GM19328 (cell line): ENCODE data around the gene EHD1.
"Not testable (repeated sequence)": the region's sequence is repeated elsewhere in the genome, so short reads cannot be mapped to it uniquely, and the experiment has no call there.

Source experiments
- ATAC-seq: cut with Tn5 transposase; IDR thresholded peaks from one replicate; pipeline ENCODE4 v1.9.1; 2021; ENCODE audit warnings: mild to moderate bottlenecking, moderate library complexity; ENCODE audit not compliant: unreplicated experiment

EHD1 gene

DNA sequence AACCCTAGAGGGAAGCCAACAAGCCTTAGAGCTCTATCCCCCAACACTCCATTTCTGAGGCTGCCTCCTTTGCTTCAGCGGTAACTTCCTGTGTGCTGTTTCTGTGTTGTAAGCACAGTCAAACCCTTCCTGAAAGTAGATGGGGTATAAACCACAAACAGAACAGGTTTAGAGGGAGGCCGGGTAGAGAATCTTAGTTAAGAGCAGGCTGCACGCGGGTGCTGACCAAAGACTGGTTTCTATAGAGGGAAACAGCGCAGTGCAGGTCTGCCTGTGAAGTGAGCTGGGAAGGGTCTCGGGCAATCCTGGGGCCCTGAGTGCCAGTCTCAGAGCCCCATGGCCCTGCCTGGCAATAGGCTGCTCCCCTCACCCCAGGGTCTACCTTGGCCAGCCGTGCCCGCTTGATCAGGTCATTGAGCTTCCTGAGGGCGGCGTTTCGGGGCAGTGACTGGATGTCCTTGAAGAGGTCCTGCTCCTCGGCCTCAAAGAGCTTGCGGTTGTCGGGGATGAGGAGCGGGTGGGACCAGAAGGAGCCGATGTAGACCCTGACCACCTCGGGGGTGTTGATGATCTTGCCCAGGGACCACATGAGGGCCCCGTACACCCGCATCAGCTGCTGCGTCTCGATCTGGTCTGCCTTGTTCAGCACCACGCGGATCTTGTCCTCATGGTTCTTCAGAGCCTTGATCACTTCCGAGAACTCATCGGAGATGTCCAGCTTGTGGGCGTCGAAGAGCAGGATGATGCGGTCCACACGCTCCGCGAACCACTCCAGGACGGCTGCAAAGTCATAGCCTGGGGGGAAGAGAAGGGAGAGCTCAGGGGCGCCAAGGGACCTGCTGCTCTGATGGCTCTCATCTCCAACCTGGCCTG lies 18.6 kb downstream of the EHD1 start:
- peak; percentile 68 for ATAC-seq

DNA sequence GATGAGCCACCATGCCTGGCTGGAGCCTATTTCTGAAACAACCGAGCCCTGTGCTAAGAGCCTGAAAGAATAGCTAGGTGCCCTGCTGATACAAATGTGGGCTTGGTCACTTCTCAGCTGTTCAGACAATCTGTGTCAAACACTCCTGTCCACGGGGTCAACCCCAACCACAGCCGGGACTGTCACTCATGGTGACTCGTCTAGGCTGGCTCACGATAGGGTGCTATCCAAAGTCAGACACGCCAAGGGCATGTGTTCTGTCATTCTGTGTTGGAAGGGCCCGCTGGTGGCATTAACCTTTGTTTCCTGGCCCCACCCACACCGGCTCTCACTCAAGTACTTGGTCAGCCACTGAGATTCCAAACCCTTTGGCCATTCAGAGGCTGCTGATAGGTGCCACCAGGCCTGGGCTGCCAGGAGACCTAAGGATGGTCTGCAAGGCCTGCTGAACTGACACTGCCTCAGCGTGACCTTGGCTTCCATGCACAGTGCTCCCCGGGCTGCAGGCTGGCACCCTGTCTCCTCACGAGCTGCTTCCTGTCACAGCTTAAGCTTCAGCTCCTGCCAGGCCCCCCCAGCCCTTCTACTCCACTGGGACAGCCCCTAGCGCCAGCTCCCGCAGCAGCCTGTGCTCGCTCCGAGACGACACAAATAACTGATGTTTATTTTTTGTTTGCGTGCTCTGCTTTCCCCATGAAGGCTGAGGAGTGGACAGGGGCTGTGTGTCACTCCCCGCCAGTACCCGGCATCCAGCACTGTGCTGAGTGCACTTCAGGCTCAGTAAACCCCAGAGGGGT lies 19.8 kb downstream of the EHD1 start:
- ATAC-seq, result no peak

DNA sequence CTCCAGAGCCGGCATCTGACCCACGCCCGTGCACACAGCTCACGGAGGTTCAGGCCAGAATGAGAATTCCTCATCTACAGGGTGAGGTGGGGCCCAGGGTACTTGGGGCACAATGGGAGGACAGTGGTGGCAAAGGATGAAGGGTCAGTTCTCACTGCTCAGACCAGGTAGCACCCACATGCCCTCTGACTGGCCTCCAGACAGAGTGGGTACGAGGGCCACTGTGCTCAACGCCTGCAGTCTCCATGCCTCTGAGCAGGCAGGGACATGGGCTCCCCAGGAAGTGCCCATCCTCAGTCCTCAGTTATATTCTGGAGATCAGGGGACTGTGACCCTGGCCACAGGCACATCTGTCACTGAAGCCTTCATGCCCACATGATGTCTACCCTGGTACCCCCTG lies 20.9 kb downstream of the EHD1 start:
- ATAC-seq, result no peak

DNA sequence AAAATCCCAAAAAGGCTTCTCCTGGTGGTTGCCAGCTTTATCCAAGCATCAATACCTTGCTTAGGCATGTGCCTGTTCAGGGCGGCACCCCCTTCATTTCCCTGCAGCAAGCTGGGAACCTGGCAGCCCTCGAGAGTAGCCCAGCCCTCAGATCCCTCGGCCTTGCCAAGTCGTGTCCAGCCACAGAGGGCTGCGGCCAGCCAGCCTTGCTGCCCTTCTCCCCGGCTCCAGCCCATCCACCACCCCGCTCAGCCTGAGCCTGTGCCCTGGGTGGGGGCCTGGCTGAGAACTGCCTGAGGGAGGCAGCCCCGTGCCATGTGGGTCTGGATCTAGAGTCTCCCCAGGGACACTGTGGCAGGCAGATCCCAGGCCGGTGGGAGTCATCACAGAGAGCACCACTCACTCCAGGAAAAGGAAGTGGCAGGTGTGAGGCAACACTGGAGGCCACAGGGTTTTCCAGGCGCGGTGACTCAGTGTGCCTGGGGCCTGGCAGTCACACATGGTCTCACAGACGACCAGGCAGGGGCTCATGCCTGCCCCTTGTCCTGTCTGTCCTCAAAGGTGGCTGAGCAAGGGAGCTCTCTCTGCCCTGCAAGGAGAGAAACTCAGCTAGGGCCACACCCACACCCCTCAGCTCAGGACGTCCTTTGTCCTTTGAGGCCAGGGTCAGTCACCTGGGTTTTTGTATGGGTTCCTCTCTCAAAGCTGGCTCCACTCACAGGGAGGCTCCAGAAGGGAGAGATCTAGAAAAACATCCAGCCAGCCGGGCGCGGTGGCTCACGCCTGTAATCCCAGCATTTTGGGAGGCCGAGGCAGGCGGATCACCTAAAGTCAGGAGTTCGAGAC lies 21.8 kb downstream of the EHD1 start:
- no peak for ATAC-seq

DNA sequence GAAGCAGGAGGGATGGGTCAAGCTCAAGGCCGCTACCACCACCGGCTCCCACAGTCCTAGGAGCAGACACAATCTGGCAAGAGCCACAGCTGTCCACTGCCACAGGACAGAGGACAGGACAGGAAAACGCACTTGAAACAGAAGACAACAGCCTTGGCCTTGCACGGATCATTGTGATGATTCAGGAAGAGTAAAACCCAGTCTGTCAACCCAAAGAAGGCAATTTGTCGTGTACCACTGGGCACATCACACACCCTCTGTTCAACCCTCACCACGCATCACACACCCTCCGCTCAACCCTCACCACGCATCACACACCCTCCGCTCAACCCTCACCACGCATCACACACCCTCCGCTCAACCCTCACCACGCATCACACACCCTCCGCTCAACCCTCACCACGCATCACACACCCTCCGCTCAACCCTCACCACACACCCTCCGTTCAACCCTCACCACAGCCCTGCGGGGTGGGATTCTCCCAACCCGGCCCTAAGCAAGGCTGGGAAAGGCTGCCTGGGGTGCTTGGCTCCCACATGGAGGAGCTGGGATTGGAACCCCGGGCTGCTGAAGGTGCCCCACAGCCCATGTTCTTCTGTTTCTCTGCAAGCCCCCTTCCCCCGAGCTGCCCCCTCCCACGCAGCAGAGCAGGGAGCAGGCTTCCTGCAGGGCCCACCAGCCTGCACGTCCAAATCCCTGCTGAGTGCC lies 22.7 kb downstream of the EHD1 start:
- no peak for ATAC-seq

DNA sequence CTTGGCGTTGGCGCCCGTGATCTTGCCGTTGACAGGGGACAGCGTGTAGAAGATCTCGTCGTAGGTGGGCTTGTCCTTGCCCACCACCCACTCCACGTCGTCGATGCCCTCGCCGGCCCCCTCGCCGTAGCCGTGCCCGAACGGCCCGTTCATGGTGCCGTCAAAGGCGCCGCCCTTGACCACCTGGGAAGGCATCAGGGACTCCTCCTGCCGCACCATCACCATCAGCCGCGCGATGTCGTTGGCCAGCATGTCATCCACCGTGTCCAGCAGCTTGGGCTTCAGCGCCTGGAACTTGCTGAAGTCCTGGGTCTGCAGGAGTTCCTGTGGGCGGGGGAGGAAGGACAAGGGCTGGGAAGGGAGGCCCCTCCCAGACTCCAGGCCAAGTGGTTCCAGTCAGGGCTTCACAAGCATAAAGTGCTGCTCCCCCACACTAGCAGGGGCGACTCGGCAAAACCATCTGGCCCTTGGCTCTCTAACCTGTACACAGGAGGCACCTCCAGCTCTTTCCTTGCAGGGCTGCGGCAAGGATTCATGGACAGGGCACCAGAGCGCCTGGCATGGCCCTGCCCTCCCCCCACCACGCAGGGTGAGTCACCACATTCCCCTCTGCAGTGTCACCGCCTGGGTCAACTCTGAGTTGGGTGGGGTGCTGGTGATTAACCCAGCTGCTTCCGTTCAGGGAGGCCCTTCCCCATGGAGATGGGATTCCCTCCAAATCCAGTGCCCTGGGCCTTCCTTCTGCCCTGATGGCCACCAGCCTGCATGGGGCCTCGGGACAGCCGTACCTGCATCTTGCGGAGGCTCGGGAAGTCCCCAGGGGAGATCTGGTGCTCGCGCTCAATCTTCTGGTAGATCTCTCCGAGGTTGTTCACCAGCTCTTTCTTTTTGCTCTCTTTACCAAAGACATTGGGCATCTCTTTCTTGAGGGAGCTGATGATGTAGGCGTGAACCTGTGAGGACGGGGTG lies 23.6 kb downstream of the EHD1 start:
- ATAC-seq, result no peak

DNA sequence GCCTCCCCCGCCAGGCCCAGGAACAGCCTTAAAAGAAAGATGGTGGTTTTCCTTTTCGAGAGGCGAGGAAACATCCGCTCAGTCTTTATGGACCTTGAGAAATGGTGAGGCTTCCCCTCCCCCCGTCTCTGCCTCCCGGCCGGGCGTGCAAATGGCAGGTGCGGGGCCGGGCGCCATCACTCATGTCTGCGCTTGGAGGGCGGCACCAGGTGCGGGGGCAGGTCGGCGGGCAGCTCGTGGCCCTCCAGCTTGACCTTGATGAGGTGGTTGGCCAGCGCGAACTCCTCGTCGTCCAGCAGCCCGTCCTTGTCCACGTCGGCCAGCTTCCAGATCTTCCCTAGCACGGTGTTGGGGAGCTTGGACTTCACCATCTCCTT lies 24.3 kb downstream of the EHD1 start:
- no peak for ATAC-seq

DNA sequence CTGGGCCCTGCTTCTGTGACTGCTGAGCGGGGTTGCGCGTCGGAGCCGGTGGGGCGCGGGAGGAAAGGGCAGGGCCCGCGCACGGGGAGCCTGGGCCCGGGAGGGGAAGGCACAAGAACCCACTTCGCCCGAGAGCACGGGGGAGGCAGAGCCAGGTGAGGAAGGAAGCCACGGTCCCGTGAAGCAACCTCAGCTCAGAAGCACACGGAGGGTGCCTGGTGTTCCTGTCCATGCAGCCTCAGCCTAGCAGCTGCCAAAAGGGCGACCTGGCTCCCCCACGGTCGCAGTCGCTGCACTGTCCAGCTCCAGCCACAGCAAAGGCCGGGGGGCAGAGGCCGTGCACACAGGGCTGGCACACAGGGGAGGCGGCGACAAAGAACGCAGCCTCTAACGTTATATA lies 24.7 kb downstream of the EHD1 start:
- ATAC-seq, result no peak

DNA sequence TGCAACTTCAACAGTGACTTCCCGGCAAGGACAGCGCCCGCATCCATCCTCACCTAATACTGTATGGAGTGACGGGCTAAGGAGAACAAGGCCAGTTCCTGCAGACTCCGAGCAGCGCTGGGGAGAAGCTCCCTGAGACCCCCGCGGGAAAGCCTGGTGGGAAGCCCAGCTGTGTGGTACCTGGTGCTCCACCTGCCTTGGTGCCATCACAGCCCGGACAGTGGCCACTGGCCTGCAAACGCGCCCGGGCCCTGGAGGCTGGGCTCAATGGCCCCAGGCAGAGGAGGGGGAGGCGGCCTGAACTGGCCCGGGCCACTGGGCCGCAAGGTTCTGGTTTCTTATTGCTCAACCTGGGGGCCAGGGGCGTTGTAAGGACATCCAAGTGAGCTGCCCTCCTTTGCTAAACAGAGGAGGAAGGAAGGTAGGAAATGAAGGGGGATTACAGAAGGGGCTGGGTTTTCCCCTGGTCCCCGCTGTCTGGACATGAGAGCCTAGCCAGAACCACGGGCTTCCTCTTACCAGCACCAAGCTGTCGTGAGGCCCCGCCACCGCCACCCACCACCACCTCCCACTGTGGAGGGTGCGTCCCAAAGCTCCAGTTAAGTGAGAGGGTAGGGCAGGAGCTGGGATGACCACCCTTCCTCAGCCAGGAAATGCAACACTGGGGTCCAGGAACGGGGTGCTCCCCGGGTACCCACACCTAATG lies 25.5 kb downstream of the EHD1 start:
- no peak for ATAC-seq

DNA sequence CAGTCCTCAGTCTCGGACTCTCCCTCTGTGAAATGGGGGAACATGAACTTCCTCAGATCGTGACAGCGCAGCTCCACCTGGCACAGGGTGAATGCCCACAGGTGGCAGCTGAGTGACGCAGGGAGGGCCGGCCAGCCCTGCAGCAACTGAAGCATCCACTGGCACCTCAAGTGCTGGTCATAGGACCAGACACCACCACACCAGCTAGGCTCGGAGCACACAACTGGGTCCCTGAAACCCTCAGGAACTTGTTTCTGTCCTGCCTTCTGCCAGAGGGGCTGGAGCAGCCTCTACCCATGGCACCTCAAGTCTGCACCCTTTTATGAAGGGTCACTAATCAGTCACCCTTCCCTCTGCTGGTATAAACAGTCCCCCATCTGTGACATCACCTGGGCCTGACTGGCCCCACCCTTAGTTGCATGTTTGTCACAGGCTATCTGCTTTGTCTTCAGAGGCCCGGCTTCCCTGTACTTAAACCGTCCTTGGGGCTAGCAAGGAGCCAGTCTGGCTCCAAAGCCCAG lies 26.5 kb downstream of the EHD1 start:
- ATAC-seq, result no peak

DNA sequence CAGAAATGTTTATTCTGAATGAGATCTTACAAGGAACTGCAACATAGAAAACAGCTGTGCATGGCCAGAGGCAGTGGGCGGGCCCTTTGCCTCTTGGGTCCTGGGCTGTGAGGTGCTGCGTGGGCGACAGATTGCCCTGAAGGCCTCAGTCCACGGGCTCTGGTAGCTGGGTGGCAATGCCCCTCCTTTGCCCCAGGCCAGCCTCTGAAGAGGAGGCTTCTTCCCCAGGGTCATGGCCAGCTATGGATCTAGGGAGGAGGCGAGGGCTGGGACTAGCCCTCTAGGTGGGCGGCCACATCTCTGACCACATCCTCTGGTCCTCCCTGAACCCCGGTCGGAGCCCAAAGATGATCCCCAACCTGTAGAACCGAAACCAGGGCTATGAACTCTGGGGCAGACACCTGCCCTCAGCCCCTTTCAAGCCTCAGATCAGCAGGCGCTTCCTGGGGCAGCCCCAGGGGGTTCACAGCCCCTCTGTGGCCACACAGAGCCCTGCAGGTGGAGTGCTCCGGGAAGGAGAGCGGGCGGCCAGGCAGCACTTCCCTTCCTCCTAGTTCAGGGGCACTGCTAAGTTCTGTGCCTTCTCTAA lies 27.3 kb downstream of the EHD1 start:
- ATAC-seq, result peak; percentile 50

DNA sequence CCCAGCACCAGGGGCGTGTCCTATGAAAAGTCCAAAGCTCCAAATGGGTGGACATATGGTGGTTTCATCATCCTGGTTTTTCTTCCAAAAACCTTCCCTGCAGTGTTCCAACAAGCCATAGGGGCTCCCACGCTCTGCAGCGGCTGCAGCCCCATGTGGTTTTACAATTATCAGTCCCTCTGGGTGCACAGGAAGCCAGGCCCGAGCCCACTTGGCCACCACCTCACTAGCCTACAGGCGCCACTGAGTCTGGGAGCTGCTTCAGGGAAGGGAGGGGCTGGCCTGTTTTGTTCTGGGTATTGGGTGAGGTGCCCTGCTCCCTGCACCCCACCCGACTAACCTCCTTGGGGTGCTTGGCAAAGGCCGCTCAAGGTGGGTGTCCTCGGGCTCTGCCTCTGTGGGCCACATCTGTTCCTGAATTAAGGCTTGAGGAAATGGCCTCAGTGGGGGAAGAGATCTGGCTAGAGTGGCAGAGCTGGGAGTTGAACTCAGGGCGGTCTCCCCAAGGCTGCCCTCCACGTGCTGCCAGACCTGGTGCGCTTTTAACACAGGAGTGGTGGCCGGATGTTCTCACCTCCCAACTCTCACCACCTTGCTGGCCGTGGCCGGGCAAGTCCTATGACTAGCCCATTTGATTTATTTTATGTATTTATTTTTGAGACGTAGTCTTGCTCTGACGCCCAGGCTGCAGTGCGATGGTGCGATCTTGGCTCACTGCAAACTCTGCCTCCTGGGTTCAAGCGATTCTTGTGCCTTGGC lies 28.6 kb downstream of the EHD1 start:
- no peak for ATAC-seq

DNA sequence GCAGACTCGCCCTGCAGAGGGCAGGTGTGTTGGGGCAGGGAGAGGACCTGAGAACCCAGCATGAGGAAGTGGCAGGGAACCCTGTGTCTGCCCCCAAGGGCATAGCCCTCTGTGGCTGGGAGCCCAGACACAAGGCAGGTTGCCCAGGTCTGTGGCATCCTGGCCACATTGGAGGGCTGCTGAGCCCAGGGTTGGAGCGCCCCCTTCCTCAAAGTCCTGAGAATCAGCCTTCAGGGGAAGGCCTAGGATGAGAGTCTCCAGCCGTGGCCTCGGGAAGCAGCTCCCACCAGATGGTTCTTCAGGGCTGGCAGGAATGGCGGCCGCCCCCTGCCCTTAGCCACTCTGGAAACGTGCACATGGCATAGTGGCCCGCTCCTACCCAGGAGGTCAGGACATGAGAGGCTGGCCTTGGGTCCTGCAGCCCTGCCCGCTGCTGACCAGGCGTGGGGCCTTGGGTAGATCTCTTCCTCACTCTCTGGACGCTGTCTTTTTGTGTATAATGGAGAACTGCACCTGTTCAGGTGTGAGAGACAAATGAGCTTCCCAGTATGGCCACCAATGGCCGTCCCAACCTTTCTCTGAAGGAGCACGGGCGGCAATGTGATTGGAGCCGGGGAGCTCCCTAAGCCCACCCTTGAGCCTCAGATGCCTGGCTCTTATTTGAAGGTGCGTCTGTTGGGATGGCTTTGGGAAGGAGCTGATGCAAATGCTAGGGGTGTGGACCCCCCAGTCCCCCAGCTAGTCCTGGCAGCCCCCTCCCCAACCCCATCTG lies 29.4 kb downstream of the EHD1 start:
- no peak for ATAC-seq

DNA sequence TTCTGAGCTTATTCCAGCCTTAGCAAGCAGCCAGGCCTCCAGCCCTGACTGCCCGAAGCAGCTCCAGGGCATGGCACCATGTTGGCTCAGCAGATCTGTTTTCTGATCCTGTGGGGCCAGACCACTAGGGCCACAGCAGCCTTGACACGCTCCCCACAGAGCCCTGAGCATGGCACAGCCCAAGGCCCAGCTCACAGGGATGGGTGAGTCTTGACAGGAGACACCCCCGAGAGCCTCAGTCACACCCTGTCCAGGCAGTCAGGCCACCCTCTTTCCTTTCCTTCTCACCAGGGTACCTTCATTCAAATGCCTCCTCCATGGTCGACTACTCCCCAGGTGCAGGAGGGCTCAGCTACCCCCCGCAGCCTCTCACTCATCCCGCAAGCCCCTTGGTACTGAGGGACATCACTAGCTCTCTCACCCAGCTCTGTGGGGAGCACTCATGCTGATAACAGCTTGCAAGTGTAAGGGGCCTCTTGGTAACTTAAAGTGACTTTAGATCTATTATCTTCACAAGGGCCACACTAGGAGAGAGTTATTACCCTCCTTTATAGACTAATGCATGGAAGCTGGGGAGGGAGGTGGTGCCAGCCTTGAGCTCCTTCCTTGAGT lies 30.1 kb downstream of the EHD1 start:
- ATAC-seq, result no peak

DNA sequence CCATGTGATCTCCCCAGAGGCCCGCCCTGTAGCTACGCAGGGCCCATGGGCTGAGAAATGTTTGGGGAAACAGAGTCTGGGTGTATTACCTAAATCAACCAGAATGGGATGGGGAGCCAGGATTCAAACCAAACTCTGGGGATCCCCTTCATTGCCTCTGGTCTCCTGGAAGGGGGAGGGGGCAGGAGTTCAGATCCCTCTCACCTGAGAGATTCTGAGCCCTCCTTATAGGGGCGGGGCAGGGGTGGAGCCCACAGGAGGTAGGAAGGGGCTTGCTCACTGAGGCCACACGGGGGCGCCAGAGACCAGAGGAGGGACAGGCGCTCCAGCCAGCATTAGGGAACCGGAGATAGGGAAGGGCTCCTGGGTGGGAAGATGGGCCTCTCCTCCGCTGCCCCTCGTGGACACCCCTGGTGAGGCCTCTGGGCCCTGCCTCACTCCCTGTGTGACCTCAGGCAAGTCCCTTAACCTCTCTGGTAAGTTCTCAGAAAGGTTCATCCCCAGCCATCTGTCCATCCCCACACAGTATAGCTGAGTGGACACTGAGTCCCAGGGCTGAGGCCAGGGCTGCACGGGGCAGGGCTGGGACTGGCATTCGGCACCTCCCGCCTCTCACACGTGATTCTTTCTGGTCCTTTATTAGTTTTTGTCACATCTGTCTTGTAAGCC lies 31.3 kb downstream of the EHD1 start:
- ATAC-seq, result no peak

DNA sequence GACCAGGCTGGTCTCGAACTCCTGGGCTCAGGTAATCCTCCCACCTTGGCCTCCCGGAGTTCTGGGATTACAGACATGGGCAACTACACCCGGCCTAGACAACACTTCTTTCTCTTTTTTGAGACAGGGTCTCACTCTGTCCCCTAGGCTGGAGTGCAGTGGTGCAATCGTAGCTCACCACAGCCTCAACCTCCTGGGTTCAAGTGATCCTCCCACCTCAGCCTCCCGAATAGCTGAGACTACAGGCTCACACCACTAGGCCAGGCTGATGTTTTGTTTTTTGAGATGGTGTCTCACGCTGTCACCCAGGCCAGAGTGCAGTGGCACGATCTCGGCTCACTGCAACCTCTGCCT lies 32.7 kb downstream of the EHD1 start:
- ATAC-seq, result not testable (repeated sequence)
